Suprapubic skin (tissue), 4 donors: ENCODE data around the gene S1PR4.

Source experiments
- EP300 ChIP-seq: sonication (generic); formaldehyde crosslinking; IDR thresholded peaks from one replicate; pipeline ENCODE4 v1.6.1; 2017; ENCODE audit warnings: antibody characterized with exemption
- POLR2A ChIP-seq, 2 donors: fragments of 450-650 bp; IDR thresholded peaks; one replicate each; pipeline ENCODE4 v1.6.1; 2017; ENCODE audit warnings: antibody characterized with exemption in 2 of 2, mild to moderate bottlenecking in 2 of 2, moderate library complexity in 2 of 2
- POLR2AphosphoS5 ChIP-seq, 3 donors: sonication (generic); formaldehyde crosslinking; IDR thresholded peaks; one replicate each; pipeline ENCODE4 v1.6.1; 2017; ENCODE audit warnings: antibody characterized with exemption in 3 of 3
- TF ChIP-seq, protein P1 (sequence below), 2 donors: fragments of 200-600 bp in 1 of 2; fragments of 450-650 bp in 1 of 2; sonication (generic) in 1 of 2; IDR thresholded peaks; one replicate each; pipeline ENCODE4 v1.5.1; 2016 to 2019; ENCODE audit warnings: antibody characterized with exemption in 2 of 2, mild to moderate bottlenecking in 1 of 2, moderate library complexity in 1 of 2

DNA sequence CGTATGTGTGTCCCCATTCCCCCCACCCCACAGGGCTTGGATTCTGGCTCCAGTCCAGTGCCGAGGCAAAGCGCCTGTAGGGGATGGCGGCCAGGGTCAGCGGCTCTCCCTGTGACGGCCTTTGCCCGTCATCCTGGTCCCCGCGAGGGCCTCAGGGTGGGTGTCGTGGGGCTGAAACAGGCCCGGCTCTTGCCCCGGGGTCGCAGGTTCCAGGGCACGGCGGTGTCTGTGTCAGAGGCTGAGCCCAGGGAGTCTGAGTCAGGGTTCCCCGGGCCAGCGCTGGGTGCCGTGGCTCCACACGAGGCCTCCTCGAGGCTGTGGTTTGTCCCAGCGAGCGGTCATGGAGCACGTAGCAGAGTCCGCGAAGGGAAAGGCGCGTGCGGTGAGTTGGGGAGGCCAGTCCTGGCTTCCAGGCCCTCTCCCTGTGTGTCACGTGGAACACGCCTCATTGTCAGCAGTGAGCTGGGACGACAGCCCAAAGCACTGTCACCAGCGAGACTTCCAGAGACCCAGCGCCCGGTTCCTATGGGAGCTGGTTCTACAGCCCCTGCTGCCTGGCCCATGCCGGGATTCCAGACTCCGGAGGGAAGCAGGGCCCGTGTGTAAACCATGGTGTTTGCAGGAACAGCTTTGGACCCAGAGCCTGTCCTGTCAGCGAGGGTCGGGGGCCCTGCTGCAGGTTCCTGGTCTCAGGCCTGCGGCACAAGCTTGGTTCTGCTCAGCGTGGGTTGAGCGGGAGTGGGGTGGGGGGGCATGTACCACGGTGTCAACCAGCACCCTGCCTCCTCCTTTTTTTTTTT lies 20.5 kb downstream of the S1PR4 start:
- TF ChIP-seq, protein P1, sequence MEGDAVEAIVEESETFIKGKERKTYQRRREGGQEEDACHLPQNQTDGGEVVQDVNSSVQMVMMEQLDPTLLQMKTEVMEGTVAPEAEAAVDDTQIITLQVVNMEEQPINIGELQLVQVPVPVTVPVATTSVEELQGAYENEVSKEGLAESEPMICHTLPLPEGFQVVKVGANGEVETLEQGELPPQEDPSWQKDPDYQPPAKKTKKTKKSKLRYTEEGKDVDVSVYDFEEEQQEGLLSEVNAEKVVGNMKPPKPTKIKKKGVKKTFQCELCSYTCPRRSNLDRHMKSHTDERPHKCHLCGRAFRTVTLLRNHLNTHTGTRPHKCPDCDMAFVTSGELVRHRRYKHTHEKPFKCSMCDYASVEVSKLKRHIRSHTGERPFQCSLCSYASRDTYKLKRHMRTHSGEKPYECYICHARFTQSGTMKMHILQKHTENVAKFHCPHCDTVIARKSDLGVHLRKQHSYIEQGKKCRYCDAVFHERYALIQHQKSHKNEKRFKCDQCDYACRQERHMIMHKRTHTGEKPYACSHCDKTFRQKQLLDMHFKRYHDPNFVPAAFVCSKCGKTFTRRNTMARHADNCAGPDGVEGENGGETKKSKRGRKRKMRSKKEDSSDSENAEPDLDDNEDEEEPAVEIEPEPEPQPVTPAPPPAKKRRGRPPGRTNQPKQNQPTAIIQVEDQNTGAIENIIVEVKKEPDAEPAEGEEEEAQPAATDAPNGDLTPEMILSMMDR (IDR thresholded peaks at IDR 0.05) = no peak
- TF ChIP-seq EP300 (no peak), POLR2A (IDR thresholded peaks at IDR 0.05) (no peak), POLR2AphosphoS5 (IDR thresholded peaks at IDR 0.05) (no peak)
